ENCODE results near the gene HMX1.

GRCh38 chr4:8891646-8892555 is 20.3 kb upstream of the HMX1 start:
- TF ChIP-seq CTCF (IDR thresholded peaks at IDR 0.05) (no peak), POLR2A (IDR thresholded peaks at IDR 0.05) (no peak)
